VCaP (cell line): ENCODE results near the gene RPS3.
"Not testable (repeated sequence)": the region's sequence is repeated elsewhere in the genome, so short reads cannot be mapped to it uniquely, and the experiment has no call there.

Experiments used
- H3K27ac ChIP-seq: fragments of 450-650 bp; 2 replicates; pipeline ENCODE4 v1.5.1; 2017
- CTCF ChIP-seq: fragments of 450-650 bp; conservative IDR thresholded peaks from 2 replicates; pipeline ENCODE4 v1.5.1; 2017; ENCODE audit warnings: mild to moderate bottlenecking, moderate library complexity

RPS3 gene

DNA sequence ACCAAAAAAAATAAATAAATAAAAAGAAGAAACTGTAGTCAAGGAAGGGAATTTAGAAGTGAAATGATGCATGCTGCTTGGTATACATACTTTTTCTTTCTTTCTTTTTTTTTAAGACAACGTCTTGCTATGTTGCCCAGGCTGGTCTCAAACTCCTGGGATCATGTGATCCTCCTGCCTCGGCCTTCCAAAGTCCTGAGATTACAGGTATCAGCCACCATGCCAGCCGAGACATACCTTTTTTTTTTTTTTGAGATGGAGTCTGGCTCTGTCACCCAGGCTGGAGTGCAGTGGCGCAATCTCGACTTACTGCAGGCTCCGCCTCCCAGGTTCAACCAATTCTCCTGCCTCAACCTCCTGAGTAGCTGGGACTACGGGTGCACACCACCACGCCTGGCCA is 26.1 kb upstream of the RPS3 start:
- peak overlapping the region; percentile 70 for H3K27ac ChIP-seq
- TF ChIP-seq CTCF, result no peak

- no peak for TF ChIP-seq CTCF
- H3K27ac ChIP-seq, result peak overlapping the region; percentile 70; the same call in 1 of the 2 replicates
Measured at GRCh38 chr11:75374646-75375045, 24.7 kb upstream of the RPS3 start.

- no peak for TF ChIP-seq CTCF
Measured at GRCh38 chr11:75375626-75376025, 23.7 kb upstream of the RPS3 start.

DNA sequence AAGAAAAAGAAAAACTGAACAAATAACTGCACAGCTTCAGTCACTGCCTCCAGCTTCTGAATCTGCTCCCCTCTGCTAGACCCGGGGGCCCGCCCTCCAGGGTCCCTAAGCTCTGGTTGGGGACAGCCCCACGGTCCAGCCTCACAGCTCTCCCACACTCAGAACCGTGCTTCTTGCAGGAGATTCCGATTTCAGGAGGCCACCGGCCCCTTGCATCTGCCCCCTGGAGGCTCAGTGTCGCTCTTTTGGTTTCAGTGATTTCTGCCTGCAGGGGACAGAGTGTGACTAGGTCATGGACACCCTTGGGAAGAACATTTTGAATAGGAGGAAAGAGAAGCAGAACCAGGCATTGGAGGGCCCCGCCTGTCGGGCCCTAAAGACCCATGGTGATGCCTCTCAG is 23.1 kb upstream of the RPS3 start:
- TF ChIP-seq CTCF, result no peak; the same call in 1 of the 2 replicates
- H3K27ac ChIP-seq, result no peak overlapping the region; the same call in 1 of the 2 replicates

More at GRCh38 chr11:75375626-75376025, 23.7 kb upstream of the RPS3 start:
- no peak overlapping the region; the same call in 1 of the 2 replicates for H3K27ac ChIP-seq

- H3K27ac ChIP-seq, result not testable (repeated sequence)
Measured at GRCh38 chr11:75378776-75379175, 20.5 kb upstream of the RPS3 start.

DNA sequence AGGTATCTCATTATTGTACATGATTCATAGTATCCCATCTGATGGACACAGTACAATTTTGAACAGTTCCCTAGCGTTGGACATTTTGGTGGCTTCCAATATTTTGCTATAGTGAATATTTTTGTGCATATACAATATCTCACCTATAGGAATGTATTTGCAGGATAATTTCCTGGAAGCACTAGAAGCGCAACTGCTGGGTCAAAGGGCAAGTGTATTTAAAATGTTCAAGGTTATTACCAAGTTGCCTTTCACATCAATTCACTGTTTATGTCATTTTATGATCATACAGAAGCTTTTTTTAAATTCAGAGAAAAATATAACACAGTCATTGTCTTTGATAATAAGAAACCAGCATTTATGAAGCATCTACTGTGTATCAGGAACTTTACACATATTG is 19.1 kb upstream of the RPS3 start:
- no peak for TF ChIP-seq CTCF
- H3K27ac ChIP-seq, result no peak overlapping the region

DNA sequence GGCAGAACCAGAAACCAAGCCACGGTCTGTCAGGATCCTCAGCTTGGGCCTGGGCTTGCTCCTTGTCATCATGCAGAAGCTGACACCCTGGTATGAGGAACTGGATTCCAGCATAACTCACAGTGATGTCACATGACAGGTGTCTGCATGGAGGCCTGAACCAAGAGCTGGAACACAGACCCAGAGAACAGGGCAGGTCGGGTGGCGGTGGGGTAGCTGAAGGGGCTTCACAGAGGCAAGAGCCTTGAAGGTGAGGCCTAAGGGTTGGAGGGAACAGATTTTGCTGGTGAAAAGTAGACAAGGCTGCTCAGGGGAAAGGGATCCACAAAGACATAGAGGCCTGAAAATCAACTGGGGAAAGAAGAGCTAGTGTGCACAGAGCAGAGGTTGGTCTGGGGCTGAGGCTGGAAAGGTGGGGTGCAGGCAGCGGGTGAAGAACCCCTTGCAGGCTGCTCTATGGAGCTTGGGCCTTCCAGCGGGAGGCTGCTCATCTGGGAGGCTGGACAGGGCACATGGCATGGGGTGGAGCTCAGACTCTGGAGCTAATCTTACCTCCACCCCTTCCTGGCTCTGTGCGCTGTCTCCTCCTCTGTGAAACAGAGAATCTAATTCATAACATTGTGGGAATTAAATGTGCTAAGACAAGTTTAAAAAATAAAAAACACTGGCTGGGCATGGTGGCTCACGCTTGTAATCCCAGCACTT is 18.4 kb upstream of the RPS3 start:
- H3K27ac ChIP-seq, result no peak overlapping the region
- no peak for TF ChIP-seq CTCF

GRCh38 chr11:75383246-75383645 is 16.1 kb upstream of the RPS3 start:
- no peak overlapping the region for H3K27ac ChIP-seq
- TF ChIP-seq CTCF, result no peak
